HG02840 (cell line): ENCODE measurements around the gene ZNF608.

ENCODE experiments used
- ATAC-seq: cut with Tn5 transposase; IDR thresholded peaks from one replicate; pipeline ENCODE4 v1.9.1; 2021; ENCODE audit warnings: mild to moderate bottlenecking, moderate library complexity, moderate number of reproducible peaks; ENCODE audit not compliant: unreplicated experiment, low FRiP score

Gene ZNF608

GRCh38 chr5:124755565-124755964 is 9.1 kb upstream of the ZNF608 start:
- no peak for ATAC-seq

- no peak for ATAC-seq
Measured at GRCh38 chr5:124755041-124755440, 8.6 kb upstream of the ZNF608 start.

- no peak for ATAC-seq
Measured at GRCh38 chr5:124754206-124754927, 7.9 kb upstream of the ZNF608 start.

GRCh38 chr5:124752854-124753720 is 6.6 kb upstream of the ZNF608 start:
- ATAC-seq: no peak

- no peak for ATAC-seq
Measured at GRCh38 chr5:124751031-124751430, 4.6 kb upstream of the ZNF608 start.

GRCh38 chr5:124748687-124749594 is 2.5 kb upstream of the ZNF608 start:
- peak; percentile 88 for ATAC-seq

GRCh38 chr5:124747791-124748686 is 1.6 kb upstream of the ZNF608 start:
- ATAC-seq: peak; percentile 44

GRCh38 chr5:124746916-124747790 is 714 bp upstream of the ZNF608 start:
- ATAC-seq: no peak

GRCh38 chr5:124745007-124745927 is 1.2 kb downstream of the ZNF608 start:
- no peak for ATAC-seq

GRCh38 chr5:124744170-124744971 is 2.1 kb downstream of the ZNF608 start:
- no peak for ATAC-seq

GRCh38 chr5:124743602-124744169 is 2.8 kb downstream of the ZNF608 start:
- ATAC-seq: no peak

GRCh38 chr5:124742983-124743601 is 3.3 kb downstream of the ZNF608 start:
- no peak for ATAC-seq

GRCh38 chr5:124742521-124742920 is 3.9 kb downstream of the ZNF608 start:
- ATAC-seq: no peak

GRCh38 chr5:124741711-124742496 is 4.5 kb downstream of the ZNF608 start:
- no peak for ATAC-seq

GRCh38 chr5:124740991-124741583 is 5.4 kb downstream of the ZNF608 start:
- ATAC-seq: no peak
